Measurements from ENCODE around the gene PSME2.

The PSME2 gene

DNA sequence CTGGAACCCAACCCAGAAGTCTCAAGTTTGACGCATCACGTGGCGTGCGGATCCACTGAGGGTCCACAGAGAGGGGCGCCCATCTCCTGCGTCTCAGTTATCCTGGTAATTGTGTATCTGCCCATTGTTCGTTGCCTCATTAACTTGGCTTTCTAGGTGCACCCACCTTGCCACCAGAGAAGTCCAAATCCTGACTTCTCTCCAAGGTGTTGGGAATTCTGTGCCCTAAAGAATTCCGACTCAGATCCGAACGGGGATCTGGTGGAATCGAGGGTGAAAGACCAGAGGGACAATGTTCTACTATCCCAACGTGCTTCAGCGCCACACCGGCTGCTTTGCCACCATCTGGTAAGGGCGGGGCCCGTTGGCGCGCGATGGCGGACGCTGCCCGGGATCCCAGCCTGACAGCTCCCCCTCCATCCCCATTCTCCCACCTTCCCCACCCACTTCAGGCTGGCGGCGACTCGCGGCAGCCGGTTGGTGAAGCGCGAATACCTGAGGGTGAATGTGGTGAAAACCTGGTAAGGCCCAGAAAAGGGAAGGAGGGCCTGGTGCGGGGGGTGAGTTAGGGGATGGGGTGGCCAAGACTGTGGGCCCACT lies 26.0 kb upstream of the PSME2 start:
- TF ChIP-seq GATA1 (IDR thresholded peaks at IDR 0.05; ENCODE audit: low read depth, low read length) = no peak
- no peak for TF ChIP-seq POLR2A (IDR thresholded peaks at IDR 0.05; ENCODE audit: low read length)
- no peak for DNase-seq

DNA sequence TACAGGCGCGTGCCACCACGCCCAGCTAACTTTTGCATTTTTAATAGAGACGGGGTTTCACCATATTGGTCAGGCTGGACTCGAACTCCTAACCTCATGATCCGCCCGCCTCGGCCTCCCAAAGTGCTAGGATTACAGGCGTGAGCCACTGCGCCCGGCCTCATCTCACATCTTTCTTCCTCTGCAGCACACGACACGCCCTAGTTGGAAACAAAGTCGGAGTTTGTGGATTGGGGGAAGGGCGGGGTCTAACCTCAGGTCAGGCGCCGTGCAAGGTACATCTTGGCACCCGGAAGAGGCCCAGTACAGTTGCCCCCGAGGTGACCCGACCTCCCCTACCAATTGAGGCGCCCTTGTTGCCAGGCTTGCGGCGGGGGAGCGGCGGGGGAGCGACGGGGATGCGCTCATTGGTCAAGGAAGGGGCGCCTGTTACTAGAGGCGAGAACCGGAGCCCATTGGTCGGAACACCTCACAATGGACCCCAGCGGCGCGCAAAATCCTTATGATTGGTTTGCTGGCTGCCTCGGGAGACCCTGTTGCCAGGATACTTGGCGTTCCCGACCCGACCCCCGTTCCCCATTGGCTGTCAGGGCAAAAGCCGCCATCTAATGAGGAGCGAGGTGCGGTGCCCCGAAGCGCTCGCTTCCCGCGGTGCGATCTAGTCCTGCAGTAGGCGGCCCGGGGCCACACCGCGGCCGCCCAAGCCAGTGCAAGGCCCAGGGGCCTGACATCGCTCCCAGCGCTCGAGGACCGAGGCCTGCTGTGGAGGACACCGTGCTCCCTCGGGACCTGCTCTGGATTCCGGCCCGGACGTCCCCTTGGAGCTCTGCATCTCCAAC lies 25.2 kb upstream of the PSME2 start, which contains the start of gene REC8:
REC8 (plus strand) TSS at position 659 of the 839 bp plus-strand sequence. CDS start 473 bp downstream, outside the sequence.
- TF ChIP-seq POLR2A (IDR thresholded peaks at IDR 0.05; ENCODE audit: low read length) (peak; percentile 27), GATA1 (IDR thresholded peaks at IDR 0.05; ENCODE audit: low read depth, low read length) (no peak)
- peak; percentile 62 to 82 for DNase-seq

DNA sequence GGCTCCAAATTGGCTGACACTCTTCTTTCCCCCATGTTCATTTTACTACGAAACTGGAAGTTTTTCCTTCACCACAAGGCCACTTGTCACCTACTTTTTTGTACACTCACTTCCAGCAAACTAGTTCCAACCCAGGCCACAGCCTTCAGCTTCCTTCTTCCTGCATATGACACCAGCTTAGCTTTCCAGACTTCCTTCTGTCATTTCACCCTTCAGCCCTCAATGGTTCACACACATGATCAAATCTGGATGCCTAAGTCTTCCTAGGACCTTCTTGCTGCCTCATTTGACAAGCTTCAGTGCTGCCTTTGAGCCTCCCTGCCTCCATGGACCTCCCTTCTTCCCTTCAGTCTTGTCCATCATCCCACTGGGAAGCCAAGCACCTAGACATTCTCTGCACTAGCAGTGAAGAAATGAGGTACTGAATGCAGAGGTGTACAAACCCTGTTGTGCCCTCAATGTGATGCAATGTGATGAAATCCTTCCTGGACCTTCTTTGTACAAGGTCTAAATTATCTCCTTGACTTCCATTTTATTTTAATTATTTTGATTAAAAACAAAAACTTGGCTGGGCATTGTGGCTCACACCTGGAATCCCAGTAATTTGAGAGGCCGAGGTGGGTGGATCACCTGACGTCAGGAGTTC lies 21.2 kb upstream of the PSME2 start:
- TF ChIP-seq GATA1 (IDR thresholded peaks at IDR 0.05; ENCODE audit: low read depth, low read length) = no peak
- DNase-seq = peak in 1 of 2 experiments; percentile 61

DNA sequence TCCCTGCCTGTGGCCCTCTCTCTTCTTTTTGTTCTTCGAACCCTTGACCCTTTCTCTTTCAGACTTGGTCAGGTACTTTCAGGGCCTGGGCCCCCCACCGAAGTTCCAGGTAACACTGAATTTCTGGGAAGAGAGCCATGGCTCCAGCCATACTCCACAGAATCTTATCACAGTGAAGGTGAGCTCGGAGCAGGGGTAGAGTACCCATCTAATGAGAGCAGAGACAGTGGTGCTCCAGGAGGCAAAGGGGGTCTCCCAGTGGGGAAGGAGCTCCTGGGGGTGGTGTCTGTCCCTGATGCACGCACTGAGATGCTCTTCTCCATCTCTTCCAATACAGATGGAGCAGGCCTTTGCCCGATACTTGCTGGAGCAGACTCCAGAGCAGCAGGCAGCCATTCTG lies 19.4 kb upstream of the PSME2 start:
- no peak for DNase-seq
- TF ChIP-seq GATA1 (IDR thresholded peaks at IDR 0.05; ENCODE audit: low read depth, low read length) (no peak), POLR2A (IDR thresholded peaks at IDR 0.05; ENCODE audit: low read length) (no peak)

DNA sequence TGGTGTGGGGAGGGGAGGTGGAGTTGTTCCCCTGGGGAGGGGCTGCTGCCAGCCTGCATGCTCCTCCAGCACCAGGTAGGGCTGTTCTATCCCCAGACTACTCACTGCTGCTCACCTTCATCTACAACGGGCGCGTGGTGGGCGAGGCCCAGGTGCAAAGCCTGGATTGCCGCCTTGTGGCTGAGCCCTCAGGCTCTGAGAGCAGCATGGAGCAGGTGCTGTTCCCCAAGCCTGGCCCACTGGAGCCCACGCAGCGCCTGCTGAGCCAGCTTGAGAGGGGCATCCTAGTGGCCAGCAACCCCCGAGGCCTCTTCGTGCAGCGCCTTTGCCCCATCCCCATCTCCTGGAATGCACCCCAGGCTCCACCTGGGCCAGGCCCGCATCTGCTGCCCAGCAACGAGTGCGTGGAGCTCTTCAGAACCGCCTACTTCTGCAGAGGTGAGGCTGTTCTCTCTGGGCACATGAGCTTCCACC lies 18.1 kb upstream of the PSME2 start:
- no peak for TF ChIP-seq POLR2A (IDR thresholded peaks at IDR 0.05; ENCODE audit: low read length)
- no peak for TF ChIP-seq GATA1 (IDR thresholded peaks at IDR 0.05; ENCODE audit: low read depth, low read length)
- DNase-seq = no peak

DNA sequence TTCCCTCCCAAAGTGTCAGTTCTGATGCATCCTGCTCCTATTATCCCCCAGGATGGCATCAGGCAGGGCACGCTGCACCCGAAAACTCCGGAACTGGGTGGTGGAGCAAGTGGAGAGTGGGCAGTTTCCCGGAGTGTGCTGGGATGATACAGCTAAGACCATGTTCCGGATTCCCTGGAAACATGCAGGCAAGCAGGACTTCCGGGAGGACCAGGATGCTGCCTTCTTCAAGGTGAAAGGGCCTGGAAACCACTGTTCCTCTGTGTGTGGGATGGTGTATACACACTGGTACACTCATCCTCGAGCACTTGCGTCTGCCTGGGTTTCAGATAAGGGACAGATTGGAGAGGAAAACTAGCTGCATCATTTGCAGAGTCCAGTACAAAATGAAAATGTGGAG lies 15.7 kb upstream of the PSME2 start:
- no peak for TF ChIP-seq GATA1 (IDR thresholded peaks at IDR 0.05; ENCODE audit: low read depth, low read length)
- no peak for TF ChIP-seq POLR2A (IDR thresholded peaks at IDR 0.05; ENCODE audit: low read length)

DNA sequence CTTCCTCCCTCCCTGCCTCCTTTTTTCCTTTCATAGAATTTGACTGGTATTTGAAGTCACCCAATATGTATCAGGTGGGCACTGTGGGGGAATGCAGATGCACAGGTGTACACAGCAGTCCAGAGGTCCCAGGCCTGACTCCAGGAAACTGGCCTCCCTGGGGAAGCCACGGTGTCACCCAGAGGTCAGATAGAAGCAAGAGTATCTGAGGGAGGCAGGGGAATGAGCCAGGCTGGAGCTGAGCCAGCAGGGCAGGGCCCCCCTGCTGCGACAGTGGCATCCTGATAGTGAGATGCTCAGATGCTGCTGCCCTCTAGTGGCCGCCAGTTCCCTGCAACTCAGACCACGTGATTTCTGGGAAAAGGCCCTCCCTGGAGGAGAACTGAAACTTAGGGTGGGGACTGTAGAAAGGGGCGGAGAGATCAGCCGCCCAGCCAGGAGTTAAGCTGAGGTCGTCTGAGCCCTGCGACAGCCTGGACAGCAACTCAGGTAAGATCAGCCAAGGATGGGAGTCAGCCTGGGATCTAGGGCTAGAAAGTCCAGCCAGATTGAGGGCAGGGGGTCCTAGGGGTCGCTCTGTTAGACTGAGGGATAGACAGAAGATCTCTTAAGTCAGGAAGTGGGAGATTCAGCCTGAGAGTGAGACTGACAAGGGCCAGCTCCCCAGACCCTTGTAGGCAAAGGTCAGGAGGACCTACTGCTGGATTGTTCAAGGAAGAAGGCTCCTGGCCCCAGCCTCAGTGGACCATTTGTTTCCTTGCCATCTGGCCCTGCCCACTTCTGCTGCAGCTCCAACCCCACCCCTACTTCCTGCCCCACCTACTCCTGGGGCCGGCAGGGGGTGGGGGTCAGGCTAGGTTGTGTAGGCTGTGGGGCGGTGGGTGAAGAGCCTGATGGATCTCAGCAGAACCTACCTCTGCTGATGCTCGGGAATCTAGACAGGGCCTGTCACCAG lies 14.7 kb upstream of the PSME2 start, which contains the start of gene IRF9:
IRF9 (plus strand) TSS at position 416 of the 955 bp plus-strand sequence. CDS start 880 bp downstream, outside the sequence.
- TF ChIP-seq GATA1 (IDR thresholded peaks at IDR 0.05; ENCODE audit: low read depth, low read length) (no peak), POLR2A (IDR thresholded peaks at IDR 0.05; ENCODE audit: low read length) (peak; percentile 88)

More for the DNA sequence above, 15.7 kb upstream of the PSME2 start:
- DNase-seq = peak; percentile 26 to 43

DNA sequence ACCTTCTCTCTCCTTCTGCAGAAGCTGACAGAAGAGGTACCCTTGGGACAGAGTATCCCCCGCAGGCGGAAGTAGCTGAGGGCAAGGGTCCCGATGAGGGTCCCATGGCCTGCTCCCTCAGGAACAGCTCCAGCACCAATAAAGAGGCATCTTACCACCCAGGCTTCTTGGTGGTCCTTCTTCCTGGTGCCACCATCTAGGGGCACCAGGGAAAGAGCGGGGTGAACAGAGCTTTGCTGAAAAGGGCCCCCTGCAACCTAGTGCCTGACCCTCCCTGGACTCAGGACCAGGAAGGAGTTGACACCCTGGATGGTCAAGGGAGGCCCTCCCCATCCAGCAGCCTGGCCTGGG lies 14.1 kb upstream of the PSME2 start:
- TF ChIP-seq GATA1 (IDR thresholded peaks at IDR 0.05; ENCODE audit: low read depth, low read length) (no peak), POLR2A (IDR thresholded peaks at IDR 0.05; ENCODE audit: low read length) (no peak)
- DNase-seq = no peak

More for the DNA sequence above, 14.7 kb upstream of the PSME2 start, which contains the start of gene IRF9:
- DNase-seq = peak; percentile 99 to 100

DNA sequence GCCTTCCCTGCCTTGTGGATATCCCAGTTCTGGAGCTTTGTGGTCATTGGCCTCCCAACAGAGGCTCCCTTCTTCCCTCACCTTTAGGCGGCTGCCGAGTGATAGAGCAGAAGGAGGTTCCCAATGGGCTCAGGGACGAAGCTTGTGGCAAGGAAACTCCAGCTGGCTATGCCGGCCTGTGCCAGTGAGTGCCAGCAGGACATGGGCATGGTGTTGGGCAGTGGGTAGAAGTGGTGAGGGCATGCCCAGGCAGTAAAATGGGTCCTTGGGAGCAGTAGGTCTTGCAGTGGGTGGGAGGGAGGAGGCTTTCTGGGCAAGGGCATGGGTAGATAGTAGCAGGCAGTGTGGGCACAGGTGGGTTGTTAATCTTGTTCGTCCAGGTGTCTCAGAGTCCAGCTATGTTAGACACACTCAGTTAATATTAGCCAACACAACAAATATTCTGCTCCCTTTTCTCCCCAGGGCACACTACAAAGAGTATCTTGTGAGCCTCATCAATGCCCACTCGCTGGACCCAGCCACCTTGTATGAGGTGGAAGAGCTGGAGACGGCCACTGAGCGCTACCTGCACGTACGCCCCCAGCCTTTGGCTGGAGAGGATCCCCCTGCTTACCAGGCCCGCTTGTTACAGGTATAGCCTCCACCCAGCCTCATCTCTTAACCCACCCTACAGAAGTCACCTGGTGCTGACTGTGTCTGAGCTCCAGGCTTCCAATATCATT lies 13.5 kb upstream of the PSME2 start:
- TF ChIP-seq POLR2A (IDR thresholded peaks at IDR 0.05; ENCODE audit: low read length) (no peak), GATA1 (IDR thresholded peaks at IDR 0.05; ENCODE audit: low read depth, low read length) (no peak)
- no peak for DNase-seq

DNA sequence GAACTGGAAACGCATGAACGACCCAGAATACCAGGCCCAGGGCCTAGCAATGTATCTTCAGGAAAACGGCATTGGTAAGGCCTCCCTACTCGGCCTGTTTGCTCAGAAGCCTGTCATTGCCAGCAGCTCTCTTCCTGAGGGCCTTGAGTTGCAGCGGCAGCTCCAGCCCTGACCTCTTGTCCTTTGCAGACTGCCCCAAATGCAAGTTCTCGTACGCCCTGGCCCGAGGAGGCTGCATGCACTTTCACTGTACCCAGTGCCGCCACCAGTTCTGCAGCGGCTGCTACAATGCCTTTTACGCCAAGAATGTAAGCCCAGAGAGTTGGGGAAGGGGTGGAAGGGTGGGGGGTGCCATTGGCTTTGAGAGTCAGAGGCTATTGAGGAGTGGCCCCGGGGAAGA lies 10.9 kb upstream of the PSME2 start:
- TF ChIP-seq POLR2A (IDR thresholded peaks at IDR 0.05; ENCODE audit: low read length) = no peak
- no peak for TF ChIP-seq GATA1 (IDR thresholded peaks at IDR 0.05; ENCODE audit: low read depth, low read length)
- DNase-seq = no peak

DNA sequence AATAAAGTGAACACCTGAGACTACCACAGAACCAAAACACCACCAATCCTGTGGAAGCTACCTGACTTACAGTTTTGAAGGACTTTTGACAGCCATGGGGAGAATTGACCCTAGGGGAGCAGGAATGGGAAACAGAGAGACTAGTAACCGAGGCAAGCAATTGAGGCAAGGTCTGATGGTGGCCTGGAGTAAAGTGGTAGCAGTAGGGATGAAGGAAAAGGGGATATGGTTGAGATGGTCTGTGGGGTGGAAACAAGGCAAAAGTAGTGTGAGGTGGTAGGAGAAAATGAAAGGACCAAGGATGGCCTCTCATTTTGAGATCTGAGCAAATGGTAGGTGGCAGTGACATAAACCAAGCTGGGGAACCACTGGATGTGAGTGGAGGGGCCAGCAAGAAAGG lies 10.4 kb upstream of the PSME2 start:
- no peak for TF ChIP-seq GATA1 (IDR thresholded peaks at IDR 0.05; ENCODE audit: low read depth, low read length)
- DNase-seq = no peak

DNA sequence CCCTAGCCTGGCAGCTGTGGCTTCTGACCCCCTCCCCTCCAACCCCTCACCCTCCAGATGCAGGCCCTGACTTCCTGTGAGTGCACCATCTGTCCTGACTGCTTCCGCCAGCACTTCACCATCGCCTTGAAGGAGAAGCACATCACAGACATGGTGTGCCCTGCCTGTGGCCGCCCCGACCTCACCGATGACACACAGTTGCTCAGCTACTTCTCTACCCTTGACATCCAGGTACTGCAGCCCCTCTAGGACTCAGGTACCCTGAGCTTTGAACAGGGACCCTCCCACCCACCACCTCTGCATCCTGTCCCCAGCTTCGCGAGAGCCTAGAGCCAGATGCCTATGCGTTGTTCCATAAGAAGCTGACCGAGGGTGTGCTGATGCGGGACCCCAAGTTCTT lies 8.7 kb upstream of the PSME2 start:
- no peak for DNase-seq
- no peak for TF ChIP-seq GATA1 (IDR thresholded peaks at IDR 0.05; ENCODE audit: low read depth, low read length)
- no peak for TF ChIP-seq POLR2A (IDR thresholded peaks at IDR 0.05; ENCODE audit: low read length)
